Epithelial cell of alveolus of lung (primary cell): ENCODE results near the gene SLC45A1. TPM values are rescaled to one million over a fixed set of nuclear protein-coding genes. Genes with fewer than 3 reads are reported as not detected.

Source experiments
- total RNA-seq: library from RNA; depleted of rRNA; stranded (reverse); fragments of >200 nt; gene quantifications from 2 replicates; pipeline ENCODE4 v1.2.1, GENCODE V29; 2015

SLC45A1 gene
- 4.3 and 7.2 TPM in 2 replicates for total RNA-seq

DNA sequence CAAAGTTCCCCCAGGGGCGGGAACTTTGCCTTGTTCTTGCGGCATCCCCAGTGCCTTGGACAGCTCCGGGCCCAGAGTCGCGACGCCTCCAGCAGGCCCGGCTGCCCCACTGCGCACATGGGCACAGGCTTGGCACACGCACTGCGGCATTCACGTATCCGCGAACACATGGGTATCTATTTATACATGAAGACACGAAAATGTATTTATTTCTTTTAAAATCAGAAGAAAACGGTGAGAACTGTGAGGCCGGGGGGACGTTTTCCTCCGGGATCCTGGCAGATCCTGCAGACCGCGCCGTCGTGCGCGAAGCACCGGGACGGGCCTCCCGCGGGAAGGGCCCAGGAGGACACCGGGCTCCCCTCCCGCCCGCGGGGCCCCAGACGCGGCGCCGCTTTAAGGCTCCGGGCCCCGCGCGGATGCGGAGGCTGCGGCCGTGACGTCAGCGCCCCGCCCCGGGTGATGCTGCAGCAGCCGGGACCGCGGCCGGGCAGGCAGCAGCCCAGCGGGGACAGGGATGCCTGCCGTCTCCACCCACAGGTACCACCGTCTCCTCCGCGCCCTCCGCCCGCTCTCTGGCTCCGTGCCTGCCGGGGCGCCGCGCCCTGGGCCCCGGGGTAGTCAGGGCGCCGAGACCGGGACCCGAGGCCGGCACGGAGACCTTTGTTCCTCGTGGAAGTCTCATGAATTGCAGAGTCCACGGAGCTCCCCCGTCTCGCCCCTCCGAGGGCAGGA is at the start of gene SLC45A1:
Gene SLC45A1 (plus strand): TSS at position 468 of the 735 bp plus-strand sequence. CDS start 6,216 bp downstream, outside the sequence.

